OCI-M2 (cell line): ENCODE data around the gene TECTB.

ENCODE experiments used
- DNase-seq: peaks from one replicate; lab custom pipeline; 2025; ENCODE audit not compliant: unreplicated experiment; lab: John Stamatoyannopoulos, UW

The TECTB gene

DNA sequence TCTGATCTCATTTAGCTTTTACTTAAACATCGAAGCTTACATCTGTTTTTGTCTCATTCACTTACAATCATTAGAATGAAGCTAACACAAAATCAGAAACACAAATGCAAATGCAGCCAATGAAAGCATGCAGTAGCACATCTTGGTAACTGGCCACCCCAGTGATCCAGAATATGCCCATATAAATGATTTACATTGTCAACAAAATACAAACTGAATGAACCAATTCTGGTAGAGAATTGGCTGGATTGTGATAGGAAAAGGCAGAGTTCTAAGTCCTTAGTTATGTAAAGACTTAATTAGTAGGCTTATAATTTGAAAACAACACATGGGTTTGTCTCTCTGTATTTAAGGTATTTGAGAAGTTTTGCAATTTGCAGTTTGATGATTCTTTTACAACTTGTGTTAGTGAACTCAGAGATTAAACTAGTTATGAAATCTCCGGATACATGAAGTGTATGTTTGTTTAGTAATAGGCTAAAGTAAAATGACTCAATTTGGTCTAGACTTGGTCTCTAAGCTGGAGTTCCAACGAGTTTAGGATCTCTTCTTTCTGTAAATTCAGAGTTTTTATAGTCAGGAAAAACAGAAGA, 21.2 kb downstream of the TECTB start:
- no peak for DNase-seq

DNA sequence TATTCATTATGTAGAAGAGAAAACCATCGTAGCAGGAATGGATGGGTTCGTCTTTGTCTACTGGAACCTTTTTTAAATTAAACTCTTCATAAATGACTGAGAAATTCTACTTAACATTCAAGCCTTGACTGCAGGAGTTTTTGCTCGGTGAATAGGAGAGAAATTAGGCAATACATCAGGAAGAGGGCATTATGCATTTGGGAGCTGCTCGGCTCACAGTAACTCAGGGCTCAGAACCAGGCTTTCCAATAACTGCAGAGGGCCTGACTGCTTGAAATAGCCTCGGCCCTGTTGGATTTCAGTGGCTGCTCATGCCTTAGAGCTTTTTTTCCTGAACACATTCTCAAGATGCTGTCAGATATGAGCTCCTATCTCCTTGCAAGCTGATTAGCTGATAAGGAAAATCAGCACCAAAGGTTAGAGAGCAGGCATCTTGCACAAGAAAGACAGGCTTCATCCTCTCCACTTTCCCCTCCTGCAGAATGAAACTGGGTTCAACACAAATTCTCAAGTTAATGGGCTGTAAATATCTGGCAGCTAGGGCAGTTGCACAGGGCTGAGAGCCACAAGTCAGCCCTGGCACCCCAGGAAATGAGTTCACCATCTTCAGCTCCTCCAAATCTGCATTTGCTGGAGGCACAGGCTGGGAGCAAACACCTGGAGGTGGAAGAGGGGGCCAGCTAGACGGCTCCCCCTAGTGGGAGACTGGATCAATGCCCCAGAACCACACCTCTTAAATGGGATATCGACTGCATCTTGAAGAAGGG, 24.3 kb downstream of the TECTB start:
- DNase-seq: no peak

DNA sequence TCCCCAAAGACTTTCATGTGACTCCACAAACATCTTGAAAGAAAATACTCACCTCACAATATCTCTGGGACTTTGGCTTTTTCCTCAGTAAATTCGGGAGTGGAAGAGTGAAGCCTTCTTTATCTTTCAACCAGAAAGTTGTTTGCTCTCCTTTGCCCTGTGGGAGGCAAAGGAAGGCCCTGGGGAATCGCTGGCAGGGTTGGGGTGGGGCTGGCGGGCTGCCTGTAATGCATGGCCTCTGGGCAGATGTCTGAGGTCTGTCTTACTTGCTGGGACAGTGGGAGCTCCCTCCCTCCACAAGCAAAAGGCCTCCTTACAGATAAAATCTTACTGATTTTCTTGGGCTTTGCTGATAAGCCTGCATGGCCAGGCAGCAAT, 24.9 kb downstream of the TECTB start:
- no peak for DNase-seq

DNA sequence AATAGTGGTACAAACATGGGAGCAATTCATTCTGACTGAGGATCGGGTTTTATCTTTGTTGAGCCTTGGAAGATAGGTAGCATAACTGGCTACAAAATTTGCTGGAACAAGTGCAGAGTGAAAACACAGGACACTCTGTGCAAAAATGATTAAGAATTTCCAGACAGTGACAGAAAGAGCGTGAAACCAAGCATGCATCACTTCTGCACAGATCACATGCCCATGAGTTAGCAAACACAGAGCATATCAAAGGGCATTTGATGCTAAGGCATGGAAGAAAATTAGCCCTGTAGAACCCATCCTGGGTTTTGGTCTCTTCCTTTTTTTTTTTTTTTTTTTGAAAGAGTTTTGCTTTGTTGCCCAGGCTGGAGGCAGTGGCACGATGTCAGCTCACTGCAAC, 28.3 kb downstream of the TECTB start:
- no peak for DNase-seq

DNA sequence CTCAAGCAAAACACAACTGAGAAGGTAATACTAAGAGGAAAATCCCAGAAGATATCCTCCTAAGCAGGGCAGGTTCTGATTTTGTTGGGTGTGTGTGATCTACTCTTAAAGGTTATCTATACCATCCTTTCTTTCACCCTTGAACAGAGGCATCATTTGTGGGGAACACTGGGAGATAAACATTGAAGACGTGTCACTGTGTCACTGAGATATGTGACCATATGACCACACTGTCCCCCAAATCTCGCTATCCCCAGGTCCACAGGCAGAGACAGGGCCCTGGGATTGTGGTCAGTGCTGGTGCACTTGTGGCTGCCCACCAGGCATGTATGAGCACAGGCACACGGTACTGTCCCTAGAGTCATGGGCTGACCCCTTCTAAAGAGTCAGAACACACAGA, 30.0 kb downstream of the TECTB start:
- no peak for DNase-seq

DNA sequence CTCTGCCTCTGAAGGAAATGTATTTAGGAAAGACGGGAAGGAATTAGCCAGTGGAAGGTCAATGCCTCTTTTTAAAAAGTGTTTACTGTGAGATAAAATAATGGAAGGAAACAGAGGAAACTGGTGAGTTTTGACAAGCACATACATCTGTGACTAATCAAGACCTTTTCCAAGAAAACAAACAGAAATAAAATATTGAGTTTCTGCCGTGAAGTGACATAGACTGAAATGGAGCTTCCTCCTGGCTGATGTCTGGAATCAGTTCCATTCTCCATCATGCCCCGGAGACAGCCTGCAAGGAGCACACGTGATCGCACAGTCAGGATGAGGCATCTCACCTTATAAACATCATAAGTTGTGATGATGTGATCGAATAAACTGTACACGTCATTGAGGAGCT, 30.7 kb downstream of the TECTB start:
- DNase-seq: no peak

DNA sequence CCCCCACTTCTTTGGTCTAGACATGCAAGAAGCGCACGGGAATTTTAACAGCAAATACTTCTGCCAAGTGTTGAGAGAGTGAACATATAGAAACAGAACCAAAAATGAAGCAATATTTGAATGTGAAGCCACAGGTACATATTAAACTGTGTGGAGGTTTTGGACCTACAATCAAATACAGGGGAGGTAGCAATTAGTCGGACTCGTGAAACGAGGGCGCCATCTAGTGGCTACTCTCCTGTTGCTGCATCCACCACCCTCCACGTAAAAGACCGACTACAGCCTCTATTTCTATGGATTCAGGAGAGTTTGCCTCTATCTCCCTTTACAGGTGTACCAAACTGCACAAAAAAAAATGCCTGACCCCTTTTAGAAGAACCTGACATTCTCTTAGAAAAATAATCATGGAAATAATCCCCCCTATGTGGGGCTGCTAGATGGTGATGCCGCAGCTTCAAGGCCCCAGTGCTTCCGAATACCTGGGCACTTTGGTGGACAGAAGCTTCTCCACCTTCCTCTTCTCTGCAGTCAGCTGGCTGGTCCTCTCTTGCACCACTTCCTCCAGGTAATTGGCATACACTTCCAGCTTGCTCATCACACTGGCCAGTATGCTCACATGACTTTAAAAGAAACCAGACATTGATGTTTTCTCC, 31.7 kb downstream of the TECTB start:
- DNase-seq: no peak

DNA sequence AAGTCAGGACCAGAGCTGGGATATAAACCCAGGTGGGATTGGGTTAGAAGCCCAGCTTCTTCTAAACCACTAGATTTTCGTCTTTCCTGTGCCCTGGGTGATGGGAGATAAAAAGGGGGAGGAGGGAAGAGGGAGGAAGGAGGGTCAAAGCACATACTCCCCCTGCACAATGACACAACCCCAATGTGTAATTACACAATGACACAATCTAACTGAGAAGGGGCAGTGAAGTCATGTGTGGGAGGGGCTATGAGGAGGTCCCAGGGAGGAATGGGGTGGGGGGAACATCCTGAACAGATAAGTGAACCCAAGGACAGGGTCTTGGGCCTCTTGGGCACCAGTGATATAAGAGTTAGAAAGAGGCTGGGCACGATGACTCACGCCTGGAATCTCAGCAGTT, 44.5 kb downstream of the TECTB start:
- DNase-seq: no peak

DNA sequence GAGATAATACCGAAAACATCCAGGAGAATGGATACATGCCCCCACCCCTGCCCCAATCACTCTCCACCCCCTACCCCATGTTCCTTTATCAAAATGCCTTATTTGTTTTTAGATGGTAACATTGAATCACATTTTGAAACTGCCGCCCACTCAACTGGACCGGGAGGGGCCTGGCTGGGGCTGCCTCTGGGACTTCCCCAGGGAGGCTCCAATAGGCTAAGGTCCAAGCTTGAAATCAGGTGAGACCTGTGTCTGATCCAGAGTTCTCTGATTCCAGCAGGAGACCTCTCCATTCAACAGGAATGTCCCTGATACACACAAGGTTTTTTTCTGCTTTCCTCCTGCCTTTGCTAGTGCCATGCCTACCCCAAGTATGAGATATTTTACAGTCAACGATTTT, 47.0 kb downstream of the TECTB start:
- no peak for DNase-seq

DNA sequence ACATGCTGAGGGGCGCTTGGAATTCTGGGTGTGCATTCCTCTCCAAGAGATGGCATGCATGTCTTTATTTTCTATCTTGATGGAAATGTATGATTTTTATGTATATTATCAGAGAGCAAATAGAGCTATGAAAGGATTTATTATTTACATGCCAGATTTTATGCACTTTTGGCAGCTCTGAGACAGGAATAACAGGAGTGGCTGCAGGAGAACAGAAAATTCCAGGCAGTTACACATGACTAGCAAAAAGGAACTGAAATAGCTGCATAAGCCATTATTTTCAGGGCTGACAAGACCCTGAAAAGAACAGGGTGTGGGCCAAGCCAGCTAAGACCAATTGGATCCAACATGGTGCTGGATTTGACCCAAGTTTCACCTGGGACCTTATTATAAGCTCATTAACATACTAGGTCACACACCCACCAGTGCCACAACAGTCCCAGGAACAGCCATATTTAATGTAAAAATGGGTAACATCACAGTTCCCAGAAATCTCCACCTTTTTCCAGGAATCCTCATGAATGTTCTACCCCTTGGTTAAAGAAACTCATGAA, 47.5 kb downstream of the TECTB start:
- DNase-seq: no peak

DNA sequence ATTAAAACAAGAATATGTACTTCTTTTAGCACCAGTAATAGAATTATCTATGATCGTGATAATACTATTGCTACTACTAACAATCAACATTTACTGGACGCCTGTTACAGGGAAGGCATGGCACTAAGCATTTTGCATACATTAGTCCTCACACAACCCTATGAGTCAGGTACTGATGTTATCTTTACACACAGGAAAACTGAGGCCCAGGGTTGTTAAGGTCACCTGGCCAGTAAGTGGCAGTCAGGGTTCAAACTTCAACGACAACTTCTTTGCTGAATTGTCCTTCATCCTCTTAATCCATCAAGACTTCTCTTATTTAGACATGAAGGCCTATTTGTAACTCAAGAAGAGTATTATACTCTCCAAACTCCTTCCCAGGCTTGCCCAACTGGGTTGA, 48.8 kb downstream of the TECTB start:
- no peak for DNase-seq

DNA sequence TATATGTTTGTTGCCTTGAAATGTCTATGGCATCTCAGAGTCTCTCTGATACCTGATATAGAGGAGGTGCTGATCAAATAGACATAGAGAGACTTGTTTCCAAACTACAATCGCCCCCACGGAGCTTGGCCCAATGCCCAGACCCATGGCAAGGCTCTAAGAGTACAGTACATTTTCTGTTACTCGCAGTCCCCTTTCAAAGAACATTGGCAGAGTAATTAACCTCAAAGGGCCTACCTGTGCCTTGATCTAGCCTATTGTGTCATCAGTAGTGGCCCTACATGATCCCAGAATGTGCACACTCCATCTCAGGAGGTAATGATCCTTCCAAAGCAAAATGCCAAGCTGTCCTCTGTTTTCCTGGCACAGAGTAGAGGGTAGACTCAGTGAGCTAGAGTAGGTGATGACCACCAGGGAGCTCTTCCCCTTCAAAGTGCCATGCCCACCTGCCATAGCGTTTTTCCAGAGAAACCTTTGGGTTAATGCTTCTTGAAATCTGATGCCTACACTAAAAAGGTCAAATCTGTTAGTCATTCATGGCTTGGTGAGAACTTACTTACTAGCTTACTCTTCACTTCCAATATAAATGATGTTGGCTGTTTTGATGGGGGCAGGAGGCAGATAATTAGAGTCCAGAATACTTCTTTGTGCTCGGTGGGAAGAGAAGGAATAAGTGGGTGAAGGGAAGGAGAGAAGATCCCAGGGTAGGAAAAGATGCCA, 49.5 kb downstream of the TECTB start:
- no peak for DNase-seq

DNA sequence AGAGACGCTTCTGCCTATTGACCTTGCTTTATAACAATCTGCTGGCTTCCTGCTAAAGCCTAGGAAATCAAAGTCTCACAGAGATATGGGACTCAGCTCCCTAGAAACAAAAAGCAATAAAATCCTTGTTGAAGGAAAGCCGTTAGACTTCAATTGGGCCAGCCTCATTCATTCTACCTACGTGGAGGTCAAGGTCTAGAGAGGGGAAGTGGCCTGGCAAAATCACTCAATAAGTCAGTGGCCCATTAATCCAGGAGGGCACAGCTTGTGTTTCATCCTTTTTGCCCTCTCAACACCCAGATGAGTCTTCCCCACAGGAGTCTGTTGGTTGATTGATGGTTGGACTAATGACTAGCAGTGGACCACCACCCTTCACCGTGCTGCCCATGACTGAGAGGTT, 50.3 kb downstream of the TECTB start:
- DNase-seq: no peak

DNA sequence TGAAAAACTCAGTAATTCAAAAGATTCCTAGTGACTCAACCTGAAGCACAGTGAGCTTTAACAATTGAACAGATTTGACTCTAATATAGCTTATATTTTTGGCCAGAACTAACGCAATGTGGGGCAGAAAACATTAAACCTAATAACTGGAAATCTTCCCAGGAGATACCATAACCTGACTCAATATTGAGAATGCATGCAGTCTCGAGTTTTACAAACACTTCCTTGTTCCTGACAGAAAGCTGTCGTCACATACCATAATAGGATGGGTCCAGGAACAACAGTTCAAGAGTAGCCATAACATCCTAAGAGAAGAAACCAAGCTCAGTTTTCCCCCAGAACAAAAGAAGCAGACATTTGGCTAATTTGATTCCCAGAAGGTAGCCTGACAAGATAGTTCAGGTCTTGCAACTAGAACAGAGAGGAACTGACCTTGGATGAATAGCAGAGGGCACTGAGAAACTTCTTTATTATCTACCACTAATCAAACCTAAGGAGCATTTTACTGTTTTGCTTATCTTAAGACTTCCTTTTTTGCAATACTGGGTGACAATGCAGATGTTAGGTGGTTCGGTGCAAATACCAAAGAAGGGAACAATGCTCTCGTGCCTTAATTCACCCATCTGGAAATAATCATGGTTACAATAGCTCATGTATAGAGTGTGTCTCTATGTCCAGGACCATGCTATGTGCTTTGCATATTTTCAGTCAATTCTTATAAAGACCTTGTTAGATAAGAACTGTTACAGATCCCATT, 52.1 kb downstream of the TECTB start:
- DNase-seq: no peak

DNA sequence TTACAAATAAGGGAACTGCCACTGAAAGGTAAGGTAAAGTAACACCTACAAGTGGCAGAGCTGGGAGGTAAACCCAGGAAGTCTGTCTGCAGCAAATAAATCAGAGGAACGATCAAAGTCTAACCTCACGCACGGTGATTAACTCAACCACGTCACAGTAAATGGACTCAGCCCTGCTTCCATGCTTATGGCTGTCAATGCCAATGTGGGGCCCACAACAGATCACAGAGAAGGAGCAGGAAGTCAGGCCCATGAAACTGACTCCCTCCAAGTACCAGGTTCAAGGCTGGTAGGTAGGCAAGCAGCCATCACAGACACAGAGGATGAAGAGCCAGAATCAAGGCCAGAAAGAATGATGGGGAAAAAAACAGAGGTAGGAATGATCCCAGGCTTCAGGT, 52.7 kb downstream of the TECTB start:
- DNase-seq: no peak

DNA sequence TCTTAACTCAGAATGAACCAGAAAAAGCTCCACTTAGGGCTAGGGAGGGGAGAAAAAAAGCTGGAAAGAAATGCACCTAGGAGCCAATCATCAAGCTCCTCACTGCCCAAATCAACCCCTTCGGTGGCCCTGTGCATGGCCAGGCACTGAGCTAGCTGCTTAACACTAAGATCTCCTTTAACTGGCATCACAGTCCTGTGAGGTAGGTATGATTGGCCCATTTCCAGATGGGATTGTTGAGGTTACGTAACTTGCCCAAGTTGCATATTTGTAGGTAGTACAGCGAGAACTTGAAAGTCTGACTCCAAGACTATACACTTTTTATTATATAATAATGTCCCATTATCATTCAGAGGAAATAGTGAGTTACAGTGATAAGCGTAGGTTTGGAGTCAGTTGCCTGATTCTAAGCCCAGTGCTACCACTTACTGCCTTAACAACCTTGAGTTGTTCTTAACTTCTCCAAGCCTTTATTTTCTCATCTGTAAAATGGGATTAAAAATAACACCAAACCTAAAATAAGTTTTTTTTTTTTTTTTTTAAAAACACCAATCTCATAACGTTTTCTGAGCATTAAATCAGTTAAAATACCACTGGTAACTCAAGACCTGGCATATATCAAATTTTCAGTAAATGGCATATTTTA, 53.5 kb downstream of the TECTB start:
- DNase-seq: no peak

DNA sequence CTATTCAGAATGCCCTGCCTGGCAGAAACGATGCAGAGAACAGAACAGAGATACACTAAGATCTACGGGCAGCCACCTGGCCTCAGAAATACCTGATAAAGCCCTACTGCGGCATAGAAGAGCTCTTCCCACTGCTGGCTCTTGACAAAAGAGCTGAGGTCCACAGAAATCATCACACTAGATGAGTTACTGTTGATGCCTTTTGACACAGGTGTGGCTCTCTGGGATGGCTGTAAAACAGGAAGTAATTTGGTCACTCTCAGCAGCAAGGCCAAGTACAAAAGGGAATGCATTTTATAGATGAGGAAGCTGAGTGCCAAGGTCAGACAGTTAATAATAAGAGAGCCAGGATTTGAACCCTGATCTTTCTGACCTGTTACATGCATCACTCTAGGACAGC, 55.8 kb downstream of the TECTB start:
- no peak for DNase-seq

DNA sequence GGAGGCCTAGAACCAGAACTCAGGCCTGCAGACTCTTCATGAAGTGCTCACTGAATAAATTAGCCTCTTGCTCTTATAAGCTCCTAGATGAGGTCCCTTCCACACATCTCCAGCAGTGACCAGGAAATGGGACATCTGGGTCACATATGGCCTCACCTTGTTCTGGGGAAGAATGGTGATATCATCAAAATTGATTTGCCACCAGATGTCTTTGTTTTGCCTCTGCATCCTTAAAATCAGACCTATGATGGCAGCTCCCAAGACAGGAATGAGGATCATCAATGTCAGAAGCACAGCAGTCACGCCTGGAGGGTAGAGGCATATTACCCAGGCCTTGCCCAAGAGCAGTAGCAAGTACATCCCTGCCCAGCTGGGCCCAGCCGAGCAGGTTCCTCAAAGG, 57.4 kb downstream of the TECTB start:
- DNase-seq: no peak

DNA sequence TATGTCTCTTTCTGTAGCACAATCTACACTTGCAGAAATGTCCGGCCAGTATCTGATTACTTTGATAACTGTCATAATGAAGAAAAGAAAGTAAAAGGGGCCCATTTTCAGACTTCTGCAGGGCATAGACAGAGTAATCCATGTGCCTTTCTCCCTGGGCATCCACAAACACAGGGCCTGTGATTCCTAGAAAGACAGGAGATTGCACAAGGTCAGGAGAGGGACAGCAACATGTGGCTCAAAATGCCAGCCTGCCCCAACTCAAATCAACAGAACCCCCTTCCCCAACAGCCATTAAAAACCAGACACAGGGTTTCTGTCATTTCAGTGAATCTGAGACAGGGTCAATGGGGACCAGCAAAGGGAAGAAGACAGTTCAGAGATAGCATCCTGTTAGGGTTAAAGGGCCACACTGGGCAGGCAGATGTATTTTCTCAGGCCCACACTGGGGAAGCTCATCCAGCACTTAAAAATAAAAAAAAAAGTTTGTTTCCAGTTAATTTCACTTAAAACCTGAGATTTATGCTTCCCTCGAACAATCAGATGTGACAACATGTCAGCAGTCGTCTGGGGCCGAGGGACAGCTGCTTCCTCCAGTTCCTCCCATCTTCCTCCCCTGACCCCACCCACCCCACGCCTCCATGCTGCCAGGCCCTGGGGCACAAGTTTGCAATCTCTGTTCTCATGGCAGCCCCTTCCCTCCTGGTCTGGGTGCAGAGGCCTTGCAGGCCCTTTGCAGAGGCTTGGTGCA, 60.0 kb downstream of the TECTB start:
- DNase-seq: no peak

DNA sequence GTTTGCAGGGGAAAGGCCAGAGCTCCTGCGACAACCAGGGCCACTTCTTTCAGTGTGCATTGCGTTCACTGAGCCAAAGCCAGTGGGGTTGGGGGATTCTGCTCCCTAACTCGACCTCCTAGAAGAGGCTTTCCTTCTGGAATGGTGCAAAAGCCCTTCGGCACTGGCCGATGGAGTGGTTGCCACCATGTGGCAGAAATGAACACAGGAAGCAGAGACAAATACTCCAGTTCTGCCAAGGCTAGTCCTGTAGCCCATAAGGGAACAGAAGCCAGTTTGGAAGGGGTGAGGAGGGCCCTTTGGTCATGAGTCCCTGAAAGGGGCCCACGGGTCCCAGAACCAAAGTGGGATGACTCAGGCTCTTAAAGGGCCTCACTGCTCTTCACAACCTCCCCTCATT, 61.1 kb downstream of the TECTB start:
- no peak for DNase-seq
